ENCODE measurements around the gene NPNT. TPM values are rescaled to one million over a fixed set of nuclear protein-coding genes. Genes with fewer than 3 reads are reported as not detected.

The NPNT gene
- total RNA-seq, 1 experiment from 2014 or later: 0.20 TPM

- no peaks in the 10 kb centered on the region for H4K20me1 ChIP-seq (ENCODE audit: insufficient read depth)
- no peak overlapping the region for H2AFZ ChIP-seq
- H3K79me2 ChIP-seq (ENCODE audit: low read depth): no peaks in the 10 kb centered on the region
- H3K9me2 ChIP-seq (ENCODE audit: insufficient read depth): no peaks in the 10 kb centered on the region
- no peaks in the 10 kb centered on the region for H3K4me1 ChIP-seq (replicated peaks; ENCODE audit: insufficient read depth)
- BruUV-seq (replicated peaks): no TSS peak
- H3K27me3 ChIP-seq (ENCODE audit: insufficient read depth, low read depth): no peaks in the 10 kb centered on the region
- H3F3A ChIP-seq (ENCODE audit: insufficient read depth, low read depth): no peaks in the 10 kb centered on the region
- H3K9me3 ChIP-seq (ENCODE audit: insufficient read depth, low read depth): no peaks in the 10 kb centered on the region
- no peaks in the 10 kb centered on the region for H3K36me3 ChIP-seq (ENCODE audit: low read depth)
- no peak overlapping the region for H3K4me3 ChIP-seq
- CTCF ChIA-PET: no interaction called here
- no peak for DNase-seq
- POLR2A ChIA-PET (ENCODE audit: unreplicated experiment): no interaction called here
- no peak overlapping the region for H3K27ac ChIP-seq
- no peak overlapping the region for H3K4me2 ChIP-seq
- intact Hi-C loops (cut with micrococcal nuclease; ENCODE audit: unreplicated experiment): no loop called here
- TF ChIP-seq, protein P1, sequence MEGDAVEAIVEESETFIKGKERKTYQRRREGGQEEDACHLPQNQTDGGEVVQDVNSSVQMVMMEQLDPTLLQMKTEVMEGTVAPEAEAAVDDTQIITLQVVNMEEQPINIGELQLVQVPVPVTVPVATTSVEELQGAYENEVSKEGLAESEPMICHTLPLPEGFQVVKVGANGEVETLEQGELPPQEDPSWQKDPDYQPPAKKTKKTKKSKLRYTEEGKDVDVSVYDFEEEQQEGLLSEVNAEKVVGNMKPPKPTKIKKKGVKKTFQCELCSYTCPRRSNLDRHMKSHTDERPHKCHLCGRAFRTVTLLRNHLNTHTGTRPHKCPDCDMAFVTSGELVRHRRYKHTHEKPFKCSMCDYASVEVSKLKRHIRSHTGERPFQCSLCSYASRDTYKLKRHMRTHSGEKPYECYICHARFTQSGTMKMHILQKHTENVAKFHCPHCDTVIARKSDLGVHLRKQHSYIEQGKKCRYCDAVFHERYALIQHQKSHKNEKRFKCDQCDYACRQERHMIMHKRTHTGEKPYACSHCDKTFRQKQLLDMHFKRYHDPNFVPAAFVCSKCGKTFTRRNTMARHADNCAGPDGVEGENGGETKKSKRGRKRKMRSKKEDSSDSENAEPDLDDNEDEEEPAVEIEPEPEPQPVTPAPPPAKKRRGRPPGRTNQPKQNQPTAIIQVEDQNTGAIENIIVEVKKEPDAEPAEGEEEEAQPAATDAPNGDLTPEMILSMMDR (conservative IDR thresholded peaks at IDR 0.05): no peak
- no peak for TF ChIP-seq EZH2 (IDR thresholded peaks at IDR 0.05; ENCODE audit: low read depth)
Measured at GRCh38 chr4:105937759-105938158, 42.5 kb downstream of the NPNT start.

- H3K4me2 ChIP-seq: no peak overlapping the region
- TF ChIP-seq, protein P1 (conservative IDR thresholded peaks at IDR 0.05): no peak
- no peak for TF ChIP-seq EZH2 (IDR thresholded peaks at IDR 0.05; ENCODE audit: low read depth)
- ChIA-PET POLR2A (ENCODE audit: unreplicated experiment) (no interaction called here), CTCF (no interaction called here)
- no peaks in the 10 kb centered on the region for H3K9me3 ChIP-seq (ENCODE audit: insufficient read depth, low read depth)
- H3K9me2 ChIP-seq (ENCODE audit: insufficient read depth): no peaks in the 10 kb centered on the region
- no peak overlapping the region for H3K27ac ChIP-seq
- no peak overlapping the region for H3K4me3 ChIP-seq
- no peak for DNase-seq
- no peak overlapping the region for H2AFZ ChIP-seq
- H3K27me3 ChIP-seq (ENCODE audit: insufficient read depth, low read depth): no peaks in the 10 kb centered on the region
- H3K79me2 ChIP-seq (ENCODE audit: low read depth): no peaks in the 10 kb centered on the region
- no TSS peak for BruUV-seq (replicated peaks)
- H3K4me1 ChIP-seq (replicated peaks; ENCODE audit: insufficient read depth): no peaks in the 10 kb centered on the region
- no peaks in the 10 kb centered on the region for H3K36me3 ChIP-seq (ENCODE audit: low read depth)
- intact Hi-C loops (cut with micrococcal nuclease; ENCODE audit: unreplicated experiment): no loop called here
- no peaks in the 10 kb centered on the region for H3F3A ChIP-seq (ENCODE audit: insufficient read depth, low read depth)
- H4K20me1 ChIP-seq (ENCODE audit: insufficient read depth): no peaks in the 10 kb centered on the region
Measured at GRCh38 chr4:105943234-105943633, 48.0 kb downstream of the NPNT start.

DNA sequence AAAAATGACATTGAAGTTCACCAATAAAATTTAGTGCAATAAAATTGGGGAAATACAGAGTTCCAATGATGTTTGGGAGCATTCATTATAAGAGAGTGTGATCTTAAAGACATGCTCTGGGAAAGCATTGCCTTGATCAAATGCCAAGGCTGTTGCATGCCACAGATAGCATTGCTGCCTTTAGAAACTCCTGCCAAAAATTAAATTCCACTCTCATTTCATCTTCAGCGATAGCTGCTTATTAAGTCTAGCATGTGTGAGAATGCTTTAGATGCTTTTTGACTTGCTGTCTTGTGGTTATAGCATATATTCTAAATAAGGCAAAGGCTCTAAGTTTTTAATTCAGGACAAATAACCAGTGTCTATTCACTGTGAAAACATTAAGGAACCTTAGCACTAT lies 49.3 kb downstream of the NPNT start:
- Histone ChIP-seq H3K27ac (no peak overlapping the region), H3K36me3 (ENCODE audit: low read depth) (no peaks in the 10 kb centered on the region), H3K9me2 (ENCODE audit: insufficient read depth) (no peaks in the 10 kb centered on the region), H3K27me3 (ENCODE audit: insufficient read depth, low read depth) (no peaks in the 10 kb centered on the region), H2AFZ (no peak overlapping the region), H3K79me2 (ENCODE audit: low read depth) (no peaks in the 10 kb centered on the region), H4K20me1 (ENCODE audit: insufficient read depth) (no peaks in the 10 kb centered on the region), H3F3A (ENCODE audit: insufficient read depth, low read depth) (no peaks in the 10 kb centered on the region), H3K4me3 (no peak overlapping the region), H3K9me3 (ENCODE audit: insufficient read depth, low read depth) (no peaks in the 10 kb centered on the region), H3K4me1 (replicated peaks; ENCODE audit: insufficient read depth) (no peaks in the 10 kb centered on the region), H3K4me2 (no peak overlapping the region)
- ChIA-PET POLR2A (ENCODE audit: unreplicated experiment) (no interaction called here), CTCF (no interaction called here)
- BruUV-seq (replicated peaks): no TSS peak
- intact Hi-C loops (cut with micrococcal nuclease; ENCODE audit: unreplicated experiment): no loop called here
- no peak for DNase-seq
- TF ChIP-seq, protein P1 (conservative IDR thresholded peaks at IDR 0.05): no peak
- TF ChIP-seq EZH2 (IDR thresholded peaks at IDR 0.05; ENCODE audit: low read depth): no peak
